Subcutaneous adipose tissue (tissue), 4 donors: Measurements from ENCODE around the gene TBCC. TPM values are rescaled to one million over a fixed set of nuclear protein-coding genes. Genes with fewer than 3 reads are reported as not detected.

Experiments
- CTCF ChIP-seq: fragments of 450-650 bp; IDR thresholded peaks from one replicate; pipeline ENCODE4 v1.5.1; 2016; ENCODE audit warnings: low read depth, mild to moderate bottlenecking, control low read depth, antibody characterized with exemption, moderate library complexity
- total RNA-seq, 4 donors: library from RNA; depleted of rRNA; stranded (reverse); fragments of >200 nt; gene quantifications; one replicate each; pipeline ENCODE4 v1.1.0, GENCODE V29; 2016

TBCC gene
- total RNA-seq, 4 donors from 2014 or later = 9.0 to 24.7 (median 20.4) TPM

GRCh38 chr6:42784717-42785498 lies 39.0 kb upstream of the TBCC start:
- TF ChIP-seq CTCF = no peak

GRCh38 chr6:42783876-42784642 lies 38.2 kb upstream of the TBCC start:
- no peak for TF ChIP-seq CTCF

GRCh38 chr6:42783177-42783875 lies 37.4 kb upstream of the TBCC start:
- TF ChIP-seq CTCF = no peak

- no peak for TF ChIP-seq CTCF
Measured at GRCh38 chr6:42782689-42783176, 36.8 kb upstream of the TBCC start.

GRCh38 chr6:42781796-42782688 lies 36.1 kb upstream of the TBCC start, which contains the start of gene BICRAL:
TSS of gene BICRAL (plus strand) at chr6:42782052. CDS start at chr6:42822023, 39,971 bp downstream.
- TF ChIP-seq CTCF = no peak

GRCh38 chr6:42781546-42781795 lies 35.6 kb upstream of the TBCC start:
- TF ChIP-seq CTCF = no peak
